ENCODE results near the gene ABCA5. TPM values are rescaled to one million over a fixed set of nuclear protein-coding genes. Genes with fewer than 3 reads are reported as not detected.

Gene ABCA5
- total RNA-seq, 3 donors from 2014 or later (not counting 1 experiment from before 2014, with no cell fraction given): 52.1 to 84.5 (median 57.6) TPM

DNA sequence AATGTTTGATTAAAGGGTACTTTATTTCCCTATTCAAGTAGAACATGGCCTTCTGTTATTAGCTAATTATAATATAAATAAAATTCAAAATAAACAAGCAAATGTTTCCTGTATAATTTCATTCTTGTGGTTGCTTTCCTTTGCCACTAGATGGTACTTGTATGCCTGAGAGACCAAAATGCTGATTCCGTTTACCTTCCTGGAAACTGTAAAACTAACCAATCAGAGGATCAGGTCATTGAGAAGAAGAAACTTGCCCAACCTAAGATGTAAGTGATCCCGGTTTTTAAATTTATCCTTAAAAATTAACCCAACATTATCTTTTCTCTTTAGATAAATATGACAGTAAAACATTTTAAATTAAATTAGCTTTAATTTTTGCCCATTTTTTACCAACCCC is 8.1 kb upstream of the ABCA5 start:
- no peaks in the 10 kb centered on the region for H3K4me1 Mint-ChIP-seq
- no peaks in the 10 kb centered on the region for H3K9me3 Mint-ChIP-seq
- ATAC-seq (no peak), DNase-seq (peak in 1 of 2 donors; percentile 40)
- H3K36me3 ChIP-seq (ENCODE audit: control insufficient read depth, insufficient read depth, low read length): no peaks in the 10 kb centered on the region
- H3K4me3 ChIP-seq (ENCODE audit: low read length): no peak overlapping the region
- H3K4me3 Mint-ChIP-seq: no peak overlapping the region
- 50% methylated on average over 1 of the region's 2 CpGs for WGBS (ENCODE audit: insufficient coverage)
- intact Hi-C loops (cut with micrococcal nuclease): no loop called here
- no peaks in the 10 kb centered on the region for H3K4me1 ChIP-seq (ENCODE audit: control insufficient read depth, insufficient read depth, low read length)
- peaks cover 19% of the 10 kb centered on the region for H3K27me3 ChIP-seq (ENCODE audit: control insufficient read depth, insufficient read depth, low read length)
- TF ChIP-seq, protein P1, sequence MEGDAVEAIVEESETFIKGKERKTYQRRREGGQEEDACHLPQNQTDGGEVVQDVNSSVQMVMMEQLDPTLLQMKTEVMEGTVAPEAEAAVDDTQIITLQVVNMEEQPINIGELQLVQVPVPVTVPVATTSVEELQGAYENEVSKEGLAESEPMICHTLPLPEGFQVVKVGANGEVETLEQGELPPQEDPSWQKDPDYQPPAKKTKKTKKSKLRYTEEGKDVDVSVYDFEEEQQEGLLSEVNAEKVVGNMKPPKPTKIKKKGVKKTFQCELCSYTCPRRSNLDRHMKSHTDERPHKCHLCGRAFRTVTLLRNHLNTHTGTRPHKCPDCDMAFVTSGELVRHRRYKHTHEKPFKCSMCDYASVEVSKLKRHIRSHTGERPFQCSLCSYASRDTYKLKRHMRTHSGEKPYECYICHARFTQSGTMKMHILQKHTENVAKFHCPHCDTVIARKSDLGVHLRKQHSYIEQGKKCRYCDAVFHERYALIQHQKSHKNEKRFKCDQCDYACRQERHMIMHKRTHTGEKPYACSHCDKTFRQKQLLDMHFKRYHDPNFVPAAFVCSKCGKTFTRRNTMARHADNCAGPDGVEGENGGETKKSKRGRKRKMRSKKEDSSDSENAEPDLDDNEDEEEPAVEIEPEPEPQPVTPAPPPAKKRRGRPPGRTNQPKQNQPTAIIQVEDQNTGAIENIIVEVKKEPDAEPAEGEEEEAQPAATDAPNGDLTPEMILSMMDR (IDR thresholded peaks at IDR 0.05): no peak
- H3K27ac ChIP-seq (ENCODE audit: low read length): no peak overlapping the region
- no peak overlapping the region for H3K27ac Mint-ChIP-seq
- H3K9me3 ChIP-seq (ENCODE audit: control insufficient read depth, insufficient read depth, low read length): no peaks in the 10 kb centered on the region
- peaks cover 14 to 38% of the 10 kb centered on the region in 2 donors for H3K27me3 Mint-ChIP-seq (ENCODE audit: low read depth in 2 of 2)
- no peaks in the 10 kb centered on the region for H3K36me3 Mint-ChIP-seq

GRCh38 chr17:69333561-69333960 is 6.6 kb upstream of the ABCA5 start:
- intact Hi-C loops (cut with micrococcal nuclease): no loop called here

DNA sequence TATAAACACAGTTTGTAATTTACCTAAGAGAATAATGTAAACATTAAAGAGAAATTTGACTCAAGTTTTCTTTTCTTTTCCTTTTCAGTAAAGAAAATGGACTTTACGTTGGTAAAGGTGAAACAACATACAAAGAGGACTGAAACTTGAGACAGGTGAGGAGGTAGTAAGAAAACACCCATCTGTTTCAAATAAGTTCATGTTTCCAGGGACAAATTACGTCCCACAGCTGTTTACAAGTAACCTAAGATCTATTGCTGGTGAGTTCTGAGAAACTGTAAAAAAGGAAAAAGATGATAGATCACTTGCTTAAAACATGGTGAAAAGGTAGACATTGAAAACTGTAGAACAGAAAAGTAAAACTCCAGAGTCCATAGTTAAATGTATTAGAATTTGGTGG is 4.8 kb upstream of the ABCA5 start:
- H3K27me3 Mint-ChIP-seq (ENCODE audit: low read depth in 2 of 2): peaks cover 11 to 38% of the 10 kb centered on the region in 2 donors
- H3K27ac ChIP-seq (ENCODE audit: low read length): no peak overlapping the region
- H3K36me3 ChIP-seq (ENCODE audit: control insufficient read depth, insufficient read depth, low read length): no peaks in the 10 kb centered on the region
- no peaks in the 10 kb centered on the region for H3K9me3 ChIP-seq (ENCODE audit: control insufficient read depth, insufficient read depth, low read length)
- intact Hi-C loops (cut with micrococcal nuclease): no loop called here
- WGBS (ENCODE audit: insufficient coverage): 79% methylated on average over 2 of the region's 2 CpGs
- no peaks in the 10 kb centered on the region for H3K9me3 Mint-ChIP-seq
- no peak for ATAC-seq
- H3K4me1 Mint-ChIP-seq: peaks cover 0 to 9% of the 10 kb centered on the region in 2 donors
- no peak overlapping the region for H3K4me3 Mint-ChIP-seq
- TF ChIP-seq, protein P1 (IDR thresholded peaks at IDR 0.05): no peak
- no peak overlapping the region for H3K27ac Mint-ChIP-seq
- peaks cover 21% of the 10 kb centered on the region for H3K27me3 ChIP-seq (ENCODE audit: control insufficient read depth, insufficient read depth, low read length)
- H3K4me1 ChIP-seq (ENCODE audit: control insufficient read depth, insufficient read depth, low read length): peaks cover 6% of the 10 kb centered on the region
- H3K4me3 ChIP-seq (ENCODE audit: low read length): no peak overlapping the region
- no peaks in the 10 kb centered on the region for H3K36me3 Mint-ChIP-seq
- no peak for DNase-seq

More at GRCh38 chr17:69333561-69333960, 6.6 kb upstream of the ABCA5 start:
- Mint-ChIP-seq H3K27ac (no peak overlapping the region), H3K36me3 (no peaks in the 10 kb centered on the region), H3K9me3 (no peaks in the 10 kb centered on the region), H3K27me3 (ENCODE audit: low read depth in 2 of 2) (peaks cover 14 to 38% of the 10 kb centered on the region in 2 donors), H3K4me3 (no peak overlapping the region), H3K4me1 (no peaks in the 10 kb centered on the region)
- peaks cover 21% of the 10 kb centered on the region for H3K27me3 ChIP-seq (ENCODE audit: control insufficient read depth, insufficient read depth, low read length)
- DNase-seq (no peak), ATAC-seq (no peak)
- H3K36me3 ChIP-seq (ENCODE audit: control insufficient read depth, insufficient read depth, low read length): no peaks in the 10 kb centered on the region
- TF ChIP-seq, protein P1 (IDR thresholded peaks at IDR 0.05): no peak
- H3K4me3 ChIP-seq (ENCODE audit: low read length): no peak overlapping the region
- no peak overlapping the region for H3K27ac ChIP-seq (ENCODE audit: low read length)
- H3K9me3 ChIP-seq (ENCODE audit: control insufficient read depth, insufficient read depth, low read length): no peaks in the 10 kb centered on the region
- no peaks in the 10 kb centered on the region for H3K4me1 ChIP-seq (ENCODE audit: control insufficient read depth, insufficient read depth, low read length)

Data from natural killer cell (primary cell).